Liver (tissue), 9 donors: ENCODE measurements around the gene FILIP1. TPM values are rescaled to one million over a fixed set of nuclear protein-coding genes. Genes with fewer than 3 reads are reported as not detected.

Experiments
- DNase-seq: peaks from one replicate; pipeline ENCODE4 v3.0.0-alpha.2; 2017; ENCODE audit warnings: low spot score
- H3K27ac ChIP-seq, 2 donors: one replicate each; pipeline ENCODE4 v1.7.0; 2013; ENCODE audit warnings: inconsistent platforms in 2 of 2, low read length in 2 of 2, control low read depth in 1 of 2, low read depth in 1 of 2, mild to moderate bottlenecking in 1 of 2
- H3K27me3 ChIP-seq, 4 donors: one replicate each; pipeline versions ENCODE4 v1.6.1 to v1.7.0; 2013; ENCODE audit warnings: low read length in 3 of 4, inconsistent platforms in 1 of 4, mild to moderate bottlenecking in 1 of 4, moderate library complexity in 1 of 4; ENCODE audit not compliant: control insufficient read depth in 4 of 4, insufficient read depth in 4 of 4
- H3K36me3 ChIP-seq, 4 donors: one replicate each; pipeline versions ENCODE4 v1.6.1 to v1.7.0; 2013; ENCODE audit warnings: low read length in 3 of 4, mild to moderate bottlenecking in 3 of 4, low read depth in 1 of 4, moderate library complexity in 1 of 4; ENCODE audit not compliant: control insufficient read depth in 4 of 4, insufficient read depth in 3 of 4
- H3K4me1 ChIP-seq, 4 donors: one replicate each; pipeline versions ENCODE4 v1.6.1 to v1.7.0; 2013; ENCODE audit warnings: low read length in 3 of 4, mild to moderate bottlenecking in 3 of 4, moderate library complexity in 1 of 4; ENCODE audit not compliant: control insufficient read depth in 4 of 4, insufficient read depth in 4 of 4
- H3K4me3 ChIP-seq, 3 donors: one replicate each; pipeline versions ENCODE4 v1.6.1 to v1.7.0; 2013; ENCODE audit warnings: low read length in 3 of 3, control low read depth in 1 of 3, low read depth in 1 of 3, mild to moderate bottlenecking in 1 of 3
- H3K9ac ChIP-seq, 2 donors: one replicate each; pipeline ENCODE4 v1.7.0; 2013; ENCODE audit warnings: low read length in 2 of 2, mild to moderate bottlenecking in 2 of 2, moderate library complexity in 2 of 2, control low read depth in 1 of 2, low read depth in 1 of 2
- H3K9me3 ChIP-seq, 4 donors: one replicate each; pipeline versions ENCODE4 v1.6.1 to v1.7.0; 2013; ENCODE audit warnings: low read length in 3 of 4; ENCODE audit not compliant: control insufficient read depth in 4 of 4
- EGR1 ChIP-seq, 2 donors: IDR thresholded peaks; 2 replicates each; pipeline ENCODE4 v1.6.1; 2016 to 2018; ENCODE audit warnings: antibody characterized with exemption in 2 of 2, low read depth in 2 of 2
- FOXA1 ChIP-seq: IDR thresholded peaks from 2 replicates; pipeline ENCODE4 v1.6.1; 2016; ENCODE audit warnings: antibody characterized with exemption
- FOXA2 ChIP-seq: IDR thresholded peaks from 2 replicates; pipeline ENCODE4 v1.6.1; 2016; ENCODE audit warnings: antibody characterized with exemption
- GABPA ChIP-seq, 2 donors: IDR thresholded peaks in 1 of 2; conservative IDR thresholded peaks in 1 of 2; 2 replicates each; pipeline ENCODE4 v1.6.1; 2016; ENCODE audit warnings: antibody characterized with exemption in 2 of 2, mild to moderate bottlenecking in 1 of 2, moderate library complexity in 1 of 2
- HNF4A ChIP-seq, 2 donors: conservative IDR thresholded peaks; 2 replicates each; pipeline ENCODE4 v1.6.1; 2016; ENCODE audit warnings: antibody characterized with exemption in 2 of 2, mild to moderate bottlenecking in 2 of 2
- HNF4G ChIP-seq: IDR thresholded peaks from 2 replicates; pipeline ENCODE4 v1.6.1; 2016; ENCODE audit warnings: antibody characterized with exemption
- JUND ChIP-seq, 2 donors: IDR thresholded peaks; 2 replicates each; pipeline ENCODE4 v1.6.1; 2016; ENCODE audit warnings: antibody characterized with exemption in 2 of 2
- NR2F2 ChIP-seq: IDR thresholded peaks from 2 replicates; pipeline ENCODE4 v1.6.1; 2016; ENCODE audit warnings: antibody characterized with exemption
- RAD21 ChIP-seq, 2 donors: IDR thresholded peaks; 2 replicates each; pipeline ENCODE4 v1.6.1; 2016; ENCODE audit warnings: antibody characterized with exemption in 2 of 2, mild to moderate bottlenecking in 2 of 2
- RXRA ChIP-seq, 2 donors: IDR thresholded peaks; 2 replicates each; pipeline ENCODE4 v1.6.1; 2017 to 2018; ENCODE audit warnings: antibody characterized with exemption in 2 of 2, mild to moderate bottlenecking in 1 of 2
- SP1 ChIP-seq: IDR thresholded peaks from 2 replicates; pipeline ENCODE4 v1.6.1; 2018; ENCODE audit warnings: antibody characterized with exemption, mild to moderate bottlenecking
- TAF1 ChIP-seq: conservative IDR thresholded peaks from 2 replicates; pipeline ENCODE4 v1.6.1; 2016; ENCODE audit warnings: antibody characterized with exemption, mild to moderate bottlenecking
- YY1 ChIP-seq: IDR thresholded peaks from 2 replicates; pipeline ENCODE4 v1.6.1; 2016; ENCODE audit warnings: antibody characterized with exemption, mild to moderate bottlenecking
- WGBS: extraction: QIAGEN DNeasy Blood & Tissue Kit; methylation state at CpG from one replicate; pipeline ENCODE4 v1.1.7; 2013; 5-methylcytosine and 5-hydroxymethylcytosine counted together
- polyA plus RNA-seq, 2 donors: library from polyadenylated mRNA; stranded (reverse) in 1 of 2; unstranded in 1 of 2; fragments of 200-250 nt in 1 of 2; fragments of >200 nt in 1 of 2; fragmentation: Nextera tagmentation in 1 of 2; extraction: Ambion mirVana in 1 of 2; gene quantifications; one replicate each; pipeline versions ENCODE4 v1.2.1 to v1.2.3, GENCODE V29; 2013 to 2015
- total RNA-seq, 2 donors: library from RNA; depleted of rRNA; stranded (reverse); fragments of >200 nt; gene quantifications; one replicate each; pipeline ENCODE4 v1.2.3, GENCODE V29; 2014
- TF ChIP-seq, protein P1 (sequence below): IDR thresholded peaks from 2 replicates; pipeline ENCODE4 v1.6.1; 2016; ENCODE audit warnings: antibody characterized with exemption
- TF ChIP-seq, protein P2 (sequence below): IDR thresholded peaks from 2 replicates; pipeline ENCODE4 v1.6.1; 2016; ENCODE audit warnings: antibody characterized with exemption
- TF ChIP-seq, protein P3 (sequence below): fragments of 150-350 bp; IDR thresholded peaks from 2 replicates; pipeline ENCODE4 v1.5.1; 2017; ENCODE audit warnings: improper control_type of control experiment, low read depth, low read length; ENCODE audit not compliant: missing input control
- TF ChIP-seq, protein P4 (sequence below): IDR thresholded peaks from 2 replicates; pipeline ENCODE4 v1.6.1; 2016; ENCODE audit warnings: antibody characterized with exemption, mild to moderate bottlenecking
- TF ChIP-seq, protein P5 (sequence below): IDR thresholded peaks from 2 replicates; pipeline ENCODE4 v1.6.1; 2016; ENCODE audit warnings: antibody characterized with exemption
- donor health status: healthy.
- donor health status: healthy.
- donor health status: healthy.
- donor health status: healthy.
- donor health status: healthy.

FILIP1 gene
- total and polyA plus RNA-seq, 4 donors: 0.70 to 2.8 (median 1.1) TPM

DNA sequence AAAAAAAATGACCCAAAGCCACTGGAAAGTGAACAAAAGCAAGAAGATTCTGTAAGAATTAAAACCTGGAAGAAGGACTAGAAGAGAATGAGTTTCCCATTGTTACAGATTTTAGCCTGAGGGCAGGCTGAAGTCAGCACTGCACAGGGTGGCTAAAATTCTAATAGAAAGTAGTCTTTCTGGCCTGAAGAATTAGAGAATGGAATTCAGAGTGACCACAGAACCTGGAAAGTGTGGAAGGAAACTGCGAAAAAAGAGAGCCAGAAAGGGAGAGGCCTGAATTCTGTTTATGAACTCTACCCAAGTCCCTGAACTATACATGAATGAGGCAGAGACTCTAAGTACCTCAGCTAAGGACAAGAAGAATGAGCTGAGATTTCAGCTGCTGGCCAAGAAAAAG lies 38.9 kb upstream of the FILIP1 start (continued):
- TF ChIP-seq, protein P1, sequence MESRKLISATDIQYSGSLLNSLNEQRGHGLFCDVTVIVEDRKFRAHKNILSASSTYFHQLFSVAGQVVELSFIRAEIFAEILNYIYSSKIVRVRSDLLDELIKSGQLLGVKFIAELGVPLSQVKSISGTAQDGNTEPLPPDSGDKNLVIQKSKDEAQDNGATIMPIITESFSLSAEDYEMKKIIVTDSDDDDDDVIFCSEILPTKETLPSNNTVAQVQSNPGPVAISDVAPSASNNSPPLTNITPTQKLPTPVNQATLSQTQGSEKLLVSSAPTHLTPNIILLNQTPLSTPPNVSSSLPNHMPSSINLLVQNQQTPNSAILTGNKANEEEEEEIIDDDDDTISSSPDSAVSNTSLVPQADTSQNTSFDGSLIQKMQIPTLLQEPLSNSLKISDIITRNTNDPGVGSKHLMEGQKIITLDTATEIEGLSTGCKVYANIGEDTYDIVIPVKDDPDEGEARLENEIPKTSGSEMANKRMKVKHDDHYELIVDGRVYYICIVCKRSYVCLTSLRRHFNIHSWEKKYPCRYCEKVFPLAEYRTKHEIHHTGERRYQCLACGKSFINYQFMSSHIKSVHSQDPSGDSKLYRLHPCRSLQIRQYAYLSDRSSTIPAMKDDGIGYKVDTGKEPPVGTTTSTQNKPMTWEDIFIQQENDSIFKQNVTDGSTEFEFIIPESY: no peak
- TF ChIP-seq GABPA (IDR thresholded peaks at IDR 0.05 in 1 of 2, conservative IDR thresholded peaks at IDR 0.05 in 1 of 2) (no peak), TAF1 (no peak)

DNA sequence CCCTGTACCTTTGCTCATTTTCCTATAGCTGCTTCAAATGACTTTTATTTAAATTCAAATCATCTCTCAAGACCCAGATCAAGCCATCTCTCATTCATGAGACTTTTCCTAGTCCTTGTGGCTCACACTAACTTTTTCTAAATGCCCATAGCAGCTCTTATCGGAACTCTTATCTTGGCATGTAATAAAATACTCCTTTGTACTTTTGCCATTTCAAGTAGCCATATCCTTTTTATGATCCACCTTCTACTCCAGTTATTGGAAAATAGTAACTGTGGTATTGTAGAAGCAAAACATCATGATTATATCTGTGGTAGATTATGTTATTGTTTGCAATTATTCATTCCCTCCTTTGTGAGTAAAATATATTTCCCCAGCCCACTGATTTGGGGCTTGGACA lies 37.6 kb upstream of the FILIP1 start:
- Histone ChIP-seq H3K4me1 (no peaks in the 10 kb centered on the region), H3K9me3 (no peaks in the 10 kb centered on the region), H3K4me3 (no peak overlapping the region), H3K27me3 (no peaks in the 10 kb centered on the region), H3K27ac (no peak overlapping the region), H3K9ac (no peak overlapping the region), H3K36me3 (no peaks in the 10 kb centered on the region)
- TF ChIP-seq RXRA (IDR thresholded peaks at IDR 0.05): no peak
- TF ChIP-seq HNF4G: no peak
- TF ChIP-seq GABPA (IDR thresholded peaks at IDR 0.05 in 1 of 2, conservative IDR thresholded peaks at IDR 0.05 in 1 of 2): no peak
- TF ChIP-seq HNF4A (conservative IDR thresholded peaks at IDR 0.05): no peak
- no peak for TF ChIP-seq RAD21 (IDR thresholded peaks at IDR 0.05)
- TF ChIP-seq, protein P2, sequence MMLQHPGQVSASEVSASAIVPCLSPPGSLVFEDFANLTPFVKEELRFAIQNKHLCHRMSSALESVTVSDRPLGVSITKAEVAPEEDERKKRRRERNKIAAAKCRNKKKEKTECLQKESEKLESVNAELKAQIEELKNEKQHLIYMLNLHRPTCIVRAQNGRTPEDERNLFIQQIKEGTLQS: no peak
- TF ChIP-seq, protein P3, sequence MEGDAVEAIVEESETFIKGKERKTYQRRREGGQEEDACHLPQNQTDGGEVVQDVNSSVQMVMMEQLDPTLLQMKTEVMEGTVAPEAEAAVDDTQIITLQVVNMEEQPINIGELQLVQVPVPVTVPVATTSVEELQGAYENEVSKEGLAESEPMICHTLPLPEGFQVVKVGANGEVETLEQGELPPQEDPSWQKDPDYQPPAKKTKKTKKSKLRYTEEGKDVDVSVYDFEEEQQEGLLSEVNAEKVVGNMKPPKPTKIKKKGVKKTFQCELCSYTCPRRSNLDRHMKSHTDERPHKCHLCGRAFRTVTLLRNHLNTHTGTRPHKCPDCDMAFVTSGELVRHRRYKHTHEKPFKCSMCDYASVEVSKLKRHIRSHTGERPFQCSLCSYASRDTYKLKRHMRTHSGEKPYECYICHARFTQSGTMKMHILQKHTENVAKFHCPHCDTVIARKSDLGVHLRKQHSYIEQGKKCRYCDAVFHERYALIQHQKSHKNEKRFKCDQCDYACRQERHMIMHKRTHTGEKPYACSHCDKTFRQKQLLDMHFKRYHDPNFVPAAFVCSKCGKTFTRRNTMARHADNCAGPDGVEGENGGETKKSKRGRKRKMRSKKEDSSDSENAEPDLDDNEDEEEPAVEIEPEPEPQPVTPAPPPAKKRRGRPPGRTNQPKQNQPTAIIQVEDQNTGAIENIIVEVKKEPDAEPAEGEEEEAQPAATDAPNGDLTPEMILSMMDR: no peak
- no peak for TF ChIP-seq JUND (IDR thresholded peaks at IDR 0.05)
- TF ChIP-seq, protein P4, sequence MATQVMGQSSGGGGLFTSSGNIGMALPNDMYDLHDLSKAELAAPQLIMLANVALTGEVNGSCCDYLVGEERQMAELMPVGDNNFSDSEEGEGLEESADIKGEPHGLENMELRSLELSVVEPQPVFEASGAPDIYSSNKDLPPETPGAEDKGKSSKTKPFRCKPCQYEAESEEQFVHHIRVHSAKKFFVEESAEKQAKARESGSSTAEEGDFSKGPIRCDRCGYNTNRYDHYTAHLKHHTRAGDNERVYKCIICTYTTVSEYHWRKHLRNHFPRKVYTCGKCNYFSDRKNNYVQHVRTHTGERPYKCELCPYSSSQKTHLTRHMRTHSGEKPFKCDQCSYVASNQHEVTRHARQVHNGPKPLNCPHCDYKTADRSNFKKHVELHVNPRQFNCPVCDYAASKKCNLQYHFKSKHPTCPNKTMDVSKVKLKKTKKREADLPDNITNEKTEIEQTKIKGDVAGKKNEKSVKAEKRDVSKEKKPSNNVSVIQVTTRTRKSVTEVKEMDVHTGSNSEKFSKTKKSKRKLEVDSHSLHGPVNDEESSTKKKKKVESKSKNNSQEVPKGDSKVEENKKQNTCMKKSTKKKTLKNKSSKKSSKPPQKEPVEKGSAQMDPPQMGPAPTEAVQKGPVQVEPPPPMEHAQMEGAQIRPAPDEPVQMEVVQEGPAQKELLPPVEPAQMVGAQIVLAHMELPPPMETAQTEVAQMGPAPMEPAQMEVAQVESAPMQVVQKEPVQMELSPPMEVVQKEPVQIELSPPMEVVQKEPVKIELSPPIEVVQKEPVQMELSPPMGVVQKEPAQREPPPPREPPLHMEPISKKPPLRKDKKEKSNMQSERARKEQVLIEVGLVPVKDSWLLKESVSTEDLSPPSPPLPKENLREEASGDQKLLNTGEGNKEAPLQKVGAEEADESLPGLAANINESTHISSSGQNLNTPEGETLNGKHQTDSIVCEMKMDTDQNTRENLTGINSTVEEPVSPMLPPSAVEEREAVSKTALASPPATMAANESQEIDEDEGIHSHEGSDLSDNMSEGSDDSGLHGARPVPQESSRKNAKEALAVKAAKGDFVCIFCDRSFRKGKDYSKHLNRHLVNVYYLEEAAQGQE: no peak
- TF ChIP-seq, protein P1: no peak
- TF ChIP-seq, protein P5, sequence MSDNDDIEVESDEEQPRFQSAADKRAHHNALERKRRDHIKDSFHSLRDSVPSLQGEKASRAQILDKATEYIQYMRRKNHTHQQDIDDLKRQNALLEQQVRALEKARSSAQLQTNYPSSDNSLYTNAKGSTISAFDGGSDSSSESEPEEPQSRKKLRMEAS: no peak
- no peak for TF ChIP-seq SP1
- no peak for TF ChIP-seq YY1
- no peak for TF ChIP-seq TAF1
- no peak for TF ChIP-seq EGR1 (IDR thresholded peaks at IDR 0.05; ENCODE audit: low read depth in 2 of 2)
- TF ChIP-seq FOXA1: no peak
- TF ChIP-seq FOXA2: no peak
- TF ChIP-seq NR2F2: no peak
- 80% methylated on average over 1 of the region's 1 CpG for WGBS
- DNase-seq: no peak
